HCT116 (cell line): ENCODE data around the gene MERTK. TPM values are rescaled to one million over a fixed set of nuclear protein-coding genes. Genes with fewer than 3 reads are reported as not detected.

ENCODE experiments used
- ATAC-seq: fragments of 200-7000 bp; cut with Tn5 transposase; 2 replicates; pipeline ENCODE4 v1.9.1; 2020; ENCODE audit warnings: mild to moderate bottlenecking, moderate library complexity
- BruUV-seq: library from RNA; stranded (reverse); fragments of 400-500 nt; replicated peaks from 2 replicates; lab custom pipeline; 2021; lab: Mats Ljungman, UMichigan
- CTCF ChIA-PET: fragments of 300-600 bp; sonication (Branson Sonifier 250); formaldehyde crosslinking; loops from one replicate; lab custom pipeline; 2021; ENCODE audit warnings: antibody characterized with exemption; lab: Charles Lee
- POLR2A ChIA-PET: fragments of 300-600, 350-600 bp; sonication (Branson Sonifier 250); formaldehyde crosslinking; loops from one replicate; lab custom pipeline; 2021; ENCODE audit warnings: antibody characterized with exemption; lab: Charles Lee
- RAD21 ChIA-PET, 2 experiments: fragments of 300-600 bp; sonication (Branson Sonifier 250); formaldehyde crosslinking; loops; one replicate each; lab custom pipeline; 2023; ENCODE audit warnings: low total read pairs in 2 of 2; ENCODE audit not compliant: uncharacterized antibody in 2 of 2, unreplicated experiment in 2 of 2, low non-redundant PET in 1 of 2; lab: Charles Lee
- DNase-seq: peaks from one replicate; pipeline ENCODE4 v3.0.0-alpha.2; 2010; ENCODE audit warnings: low read depth, low spot score
- H2AFZ ChIP-seq: fragments of 200-600 bp; shearing (Covaris generic), sonication (generic); 2 replicates; pipeline ENCODE4 v1.6.1; 2017; ENCODE audit warnings: low read depth, mixed run types, mixed read lengths, antibody characterized with exemption, low read length; ENCODE audit not compliant: poor library complexity, severe bottlenecking
- H3K27ac ChIP-seq: 2 replicates; pipeline ENCODE4 v1.5.1; 2012; ENCODE audit warnings: low read depth, low read length
- H3K27me3 ChIP-seq: fragments of 200-600 bp; sonication (generic); 2 replicates; pipeline ENCODE4 v1.6.1; 2016; ENCODE audit warnings: mixed run types, low read length, mixed read lengths; ENCODE audit not compliant: insufficient read depth
- H3K36me3 ChIP-seq, 2 experiments: fragments of 200-500 bp in 1 of 2; fragments of 200-600 bp in 1 of 2; sonication (Bioruptor generic) in 1 of 2; sonication (generic) in 1 of 2; 2 replicates each; pipeline versions ENCODE4 v1.5.1 to v1.6.1; 2014 to 2016; ENCODE audit warnings: low read length in 2 of 2, inconsistent platforms in 1 of 2, mixed read lengths in 1 of 2, mixed run types in 1 of 2; ENCODE audit not compliant: insufficient read depth in 2 of 2, control insufficient read depth in 1 of 2
- H3K4me1 ChIP-seq, 2 experiments: fragments of 200-600 bp in 1 of 2; sonication (generic) in 1 of 2; 2 replicates each; pipeline versions ENCODE4 v1.5.1 to v1.6.1; 2012 to 2017; ENCODE audit warnings: low read length in 2 of 2, inconsistent platforms in 1 of 2, mild to moderate bottlenecking in 1 of 2, mixed read lengths in 1 of 2, mixed run types in 1 of 2, moderate library complexity in 1 of 2; ENCODE audit not compliant: insufficient read depth in 2 of 2, control insufficient read depth in 1 of 2
- H3K4me2 ChIP-seq: fragments of 200-600 bp; sonication (generic); 2 replicates; pipeline ENCODE4 v1.6.1; 2017; ENCODE audit warnings: mixed run types, low read length, mixed read lengths
- H3K4me3 ChIP-seq, 2 experiments: fragments of 200-600 bp in 1 of 2; sonication (generic) in 1 of 2; replicated peaks in 1 of 2; 2 replicates each; pipeline ENCODE4 v1.5.1; 2011 to 2016; ENCODE audit warnings: low read length in 2 of 2, control low read depth in 1 of 2, low read depth in 1 of 2, mild to moderate bottlenecking in 1 of 2, mixed read lengths in 1 of 2, mixed run types in 1 of 2
- H3K79me2 ChIP-seq: fragments of 200-600 bp; sonication (generic); 2 replicates; pipeline ENCODE4 v1.6.1; 2017; ENCODE audit warnings: mild to moderate bottlenecking, mixed run types, low read length, moderate library complexity, mixed read lengths; ENCODE audit not compliant: insufficient read depth
- H3K9ac ChIP-seq: fragments of 200-600 bp; sonication (generic); 2 replicates; pipeline ENCODE4 v1.6.1; 2016; ENCODE audit warnings: low read length, mixed read lengths
- H3K9me2 ChIP-seq: fragments of 200-600 bp; sonication (generic), shearing (Covaris generic); 2 replicates; pipeline ENCODE4 v1.6.1; 2017; ENCODE audit warnings: mixed run types, mild to moderate bottlenecking, moderate library complexity; ENCODE audit not compliant: insufficient read depth
- H3K9me3 ChIP-seq, 2 experiments: fragments of 200-500 bp in 1 of 2; fragments of 200-600 bp in 1 of 2; sonication (Bioruptor generic) in 1 of 2; sonication (generic) in 1 of 2; 2 replicates each; pipeline ENCODE4 v1.6.1; 2014 to 2017; ENCODE audit warnings: low read length in 2 of 2, mixed read lengths in 2 of 2, inconsistent platforms in 1 of 2, low read depth in 1 of 2, mild to moderate bottlenecking in 1 of 2, mixed run types in 1 of 2, moderate library complexity in 1 of 2; ENCODE audit not compliant: control insufficient read depth in 1 of 2, insufficient read depth in 1 of 2
- H4K20me1 ChIP-seq: fragments of 200-600 bp; sonication (generic), shearing (Covaris generic); 2 replicates; pipeline ENCODE4 v1.6.1; 2017; ENCODE audit warnings: mixed run types, mild to moderate bottlenecking, moderate library complexity; ENCODE audit not compliant: insufficient read depth
- ATF3 ChIP-seq: IDR thresholded peaks from 2 replicates; pipeline ENCODE4 v1.6.1; 2012
- CBX3 ChIP-seq: IDR thresholded peaks from 2 replicates; pipeline ENCODE4 v1.6.1; 2012; ENCODE audit warnings: low read depth
- EGR1 ChIP-seq: IDR thresholded peaks from 2 replicates; pipeline ENCODE4 v1.6.1; 2012; ENCODE audit warnings: low read depth
- EZH2 ChIP-seq: fragments of 200-600 bp; sonication (generic); IDR thresholded peaks from 2 replicates; pipeline ENCODE4 v1.6.1; 2017; ENCODE audit warnings: antibody characterized with exemption, mixed run types
- EZH2phosphoT487 ChIP-seq: fragments of 200-600 bp; IDR thresholded peaks from 2 replicates; pipeline ENCODE4 v1.6.1; 2018; ENCODE audit warnings: antibody characterized with exemption, borderline replicate concordance
- FOSL1 ChIP-seq: IDR thresholded peaks from 2 replicates; pipeline ENCODE4 v1.6.1; 2012; ENCODE audit warnings: low read depth
- JUND ChIP-seq: IDR thresholded peaks from 2 replicates; pipeline ENCODE4 v1.6.1; 2012
- MAX ChIP-seq: IDR thresholded peaks from 2 replicates; pipeline ENCODE4 v1.6.1; 2012
- POLR2A ChIP-seq: IDR thresholded peaks from 2 replicates; pipeline ENCODE4 v1.7.0; 2011; ENCODE audit warnings: borderline replicate concordance; ENCODE audit not compliant: insufficient read depth, insufficient read length; ENCODE audit errors: extremely low read depth
- POLR2AphosphoS5 ChIP-seq: IDR thresholded peaks from 2 replicates; pipeline ENCODE4 v1.6.1; 2011; ENCODE audit warnings: mild to moderate bottlenecking, low read depth, low read length, moderate library complexity
- REST ChIP-seq: IDR thresholded peaks from 2 replicates; pipeline ENCODE4 v1.6.1; 2012; ENCODE audit warnings: low read depth
- SIN3A ChIP-seq: IDR thresholded peaks from 2 replicates; pipeline ENCODE4 v1.6.1; 2012; ENCODE audit warnings: low read depth
- SP1 ChIP-seq: IDR thresholded peaks from 2 replicates; pipeline ENCODE4 v1.6.1; 2012; ENCODE audit warnings: low read depth
- SRF ChIP-seq: IDR thresholded peaks from 2 replicates; pipeline ENCODE4 v1.6.1; 2012; ENCODE audit warnings: low read depth
- TCF7L2 ChIP-seq: IDR thresholded peaks from 2 replicates; pipeline ENCODE4 v1.7.0; 2011; ENCODE audit warnings: borderline replicate concordance, inconsistent platforms; ENCODE audit not compliant: insufficient read depth, insufficient read length; ENCODE audit errors: extremely low read depth
- YY1 ChIP-seq: IDR thresholded peaks from 2 replicates; pipeline ENCODE4 v1.6.1; 2011; ENCODE audit warnings: low read length, low read depth, moderate library complexity, mild to moderate bottlenecking; ENCODE audit not compliant: insufficient replicate concordance; ENCODE audit errors: extremely low read depth
- ZBTB33 ChIP-seq: IDR thresholded peaks from 2 replicates; pipeline ENCODE4 v1.6.1; 2011; ENCODE audit warnings: mild to moderate bottlenecking, low read length, moderate library complexity; ENCODE audit not compliant: insufficient replicate concordance; ENCODE audit errors: extremely low read depth
- ZFX ChIP-seq: fragments of 450-650 bp; IDR thresholded peaks from 2 replicates; pipeline ENCODE4 v1.6.1; 2017
- ZNF274 ChIP-seq: fragments of 200-500 bp; sonication (Bioruptor generic); IDR thresholded peaks from 2 replicates; pipeline ENCODE4 v1.6.1; 2014; ENCODE audit warnings: mild to moderate bottlenecking, low read depth, low read length, inconsistent platforms
- intact Hi-C: fragments of 100-400 bp; cut with micrococcal nuclease; formaldehyde crosslinking; loops from 2 replicates; pipeline ENCODE4 v1.10.0; 2022
- total RNA-seq: library from RNA; stranded (reverse); gene quantifications from one replicate; pipeline ENCODE4 v1.2.1, GENCODE V29; 2021; ENCODE audit not compliant: unreplicated experiment
- TF ChIP-seq, protein P1 (sequence below), 3 experiments: fragments of 200-600 bp in 1 of 3; sonication (generic) in 1 of 3; IDR thresholded peaks in 2 of 3; conservative IDR thresholded peaks in 1 of 3; 2 replicates each; pipeline ENCODE4 v1.5.1; 2012 to 2017; ENCODE audit warnings: low read depth in 2 of 3, low read length in 2 of 3, antibody characterized with exemption in 1 of 3, borderline replicate concordance in 1 of 3, control low read depth in 1 of 3, mild to moderate bottlenecking in 1 of 3, mixed read lengths in 1 of 3, mixed run types in 1 of 3, moderate library complexity in 1 of 3; ENCODE audit not compliant: insufficient read depth in 1 of 3

The MERTK gene
- total RNA-seq, 1 experiment from 2014 or later, result 5.7 TPM

- intact Hi-C loops, result no loop called here
- Histone ChIP-seq H4K20me1 (no peaks in the 10 kb centered on the region), H3K4me1 (peaks cover 0 to 15% of the 10 kb centered on the region in 2 experiments; a peak in 2 of 4 replicates), H3K9me2 (no peaks in the 10 kb centered on the region), H3K36me3 (no peaks in the 10 kb centered on the region), H3K9me3 (no peaks in the 10 kb centered on the region), H3K79me2 (no peaks in the 10 kb centered on the region), H3K9ac (no peak overlapping the region), H3K4me2 (no peak overlapping the region), H3K27ac (no peak overlapping the region), H3K27me3 (no peaks in the 10 kb centered on the region), H3K4me3 (no peak overlapping the region), H2AFZ (no peak overlapping the region)
- ChIA-PET RAD21 (no interaction called here), CTCF (no interaction called here), POLR2A (no interaction called here)
- TF ChIP-seq SP1 (no peak), MAX (no peak), TCF7L2 (no peak), ZNF274 (no peak), SIN3A (no peak), REST (no peak), EZH2phosphoT487 (no peak), EGR1 (no peak), FOSL1 (no peak), ZFX (no peak), POLR2A (no peak), EZH2 (no peak), ATF3 (no peak), CBX3 (no peak), ZBTB33 (no peak), POLR2AphosphoS5 (no peak), SRF (no peak), YY1 (no peak), JUND (no peak)
- TF ChIP-seq, protein P1, sequence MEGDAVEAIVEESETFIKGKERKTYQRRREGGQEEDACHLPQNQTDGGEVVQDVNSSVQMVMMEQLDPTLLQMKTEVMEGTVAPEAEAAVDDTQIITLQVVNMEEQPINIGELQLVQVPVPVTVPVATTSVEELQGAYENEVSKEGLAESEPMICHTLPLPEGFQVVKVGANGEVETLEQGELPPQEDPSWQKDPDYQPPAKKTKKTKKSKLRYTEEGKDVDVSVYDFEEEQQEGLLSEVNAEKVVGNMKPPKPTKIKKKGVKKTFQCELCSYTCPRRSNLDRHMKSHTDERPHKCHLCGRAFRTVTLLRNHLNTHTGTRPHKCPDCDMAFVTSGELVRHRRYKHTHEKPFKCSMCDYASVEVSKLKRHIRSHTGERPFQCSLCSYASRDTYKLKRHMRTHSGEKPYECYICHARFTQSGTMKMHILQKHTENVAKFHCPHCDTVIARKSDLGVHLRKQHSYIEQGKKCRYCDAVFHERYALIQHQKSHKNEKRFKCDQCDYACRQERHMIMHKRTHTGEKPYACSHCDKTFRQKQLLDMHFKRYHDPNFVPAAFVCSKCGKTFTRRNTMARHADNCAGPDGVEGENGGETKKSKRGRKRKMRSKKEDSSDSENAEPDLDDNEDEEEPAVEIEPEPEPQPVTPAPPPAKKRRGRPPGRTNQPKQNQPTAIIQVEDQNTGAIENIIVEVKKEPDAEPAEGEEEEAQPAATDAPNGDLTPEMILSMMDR (IDR thresholded peaks at IDR 0.05 in 2 of 3, conservative IDR thresholded peaks at IDR 0.05 in 1 of 3; ENCODE audit: borderline replicate concordance in 1 of 3, insufficient read depth in 1 of 3, low read depth in 2 of 3, low read length in 2 of 3), result no peak
- no TSS peak for BruUV-seq
- DNase-seq (no peak), ATAC-seq (no peak)
Observed at GRCh38 chr2:111982822-111983221, 84.4 kb downstream of the MERTK start.
